HG02759 (cell line): Measurements from ENCODE around the gene MED31.
"Not testable (repeated sequence)": the region's sequence is repeated elsewhere in the genome, so short reads cannot be mapped to it uniquely, and the experiment has no call there.

Experiments used
- ATAC-seq: cut with Tn5 transposase; IDR thresholded peaks from one replicate; pipeline ENCODE4 v1.9.1; 2021; ENCODE audit warnings: mild to moderate bottlenecking, moderate library complexity; ENCODE audit not compliant: unreplicated experiment

Gene MED31

DNA sequence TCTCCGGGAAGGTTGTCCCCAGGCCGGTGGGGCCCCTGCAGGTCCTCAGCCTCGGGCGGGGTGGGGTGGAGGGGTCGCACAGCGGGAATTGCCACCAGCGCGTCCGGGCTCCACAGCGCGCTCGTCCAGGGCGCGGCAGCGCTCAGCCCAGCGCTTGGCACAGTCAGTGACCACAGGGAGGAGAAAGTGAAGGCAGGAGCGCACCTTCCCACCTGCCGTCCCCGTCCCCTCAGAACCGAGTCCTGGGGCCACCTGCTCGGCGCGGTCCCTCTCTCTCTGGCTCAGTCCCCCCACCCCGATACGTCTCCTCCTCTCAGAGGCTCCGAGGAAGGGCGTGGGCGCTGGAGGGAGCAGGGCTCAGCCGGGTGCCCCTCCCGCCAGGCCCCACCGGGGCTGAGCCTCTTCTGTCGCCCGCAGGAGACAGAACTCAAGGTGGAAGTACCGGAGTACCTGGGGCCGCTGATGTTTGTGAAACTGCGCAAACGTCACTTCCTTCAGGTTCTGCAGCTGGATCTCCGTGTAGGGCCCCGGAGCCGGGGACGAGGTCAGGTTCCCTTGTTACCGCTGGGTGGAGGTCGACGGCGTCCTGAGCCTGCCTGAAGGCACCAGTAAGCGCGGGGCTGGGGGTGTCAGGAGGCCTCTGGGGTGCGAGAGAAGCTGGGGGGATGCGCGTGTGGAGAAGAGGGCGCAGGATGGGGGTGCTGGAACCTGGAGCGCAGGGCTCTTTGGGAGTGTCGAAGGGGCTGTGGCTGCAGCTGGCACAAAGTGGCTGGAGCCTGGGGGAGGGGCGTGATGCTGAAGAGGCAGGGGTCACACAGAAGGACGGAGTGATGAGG, 5.6 kb upstream of the MED31 start:
- not testable (repeated sequence) for ATAC-seq

- ATAC-seq: not testable (repeated sequence)
Measured at GRCh38 chr17:6655732-6656361, 4.4 kb upstream of the MED31 start.

GRCh38 chr17:6654841-6655731, 3.7 kb upstream of the MED31 start:
- ATAC-seq: no peak

- peak; percentile 15 for ATAC-seq
Measured at GRCh38 chr17:6651919-6652452, 581 bp upstream of the MED31 start.

DNA sequence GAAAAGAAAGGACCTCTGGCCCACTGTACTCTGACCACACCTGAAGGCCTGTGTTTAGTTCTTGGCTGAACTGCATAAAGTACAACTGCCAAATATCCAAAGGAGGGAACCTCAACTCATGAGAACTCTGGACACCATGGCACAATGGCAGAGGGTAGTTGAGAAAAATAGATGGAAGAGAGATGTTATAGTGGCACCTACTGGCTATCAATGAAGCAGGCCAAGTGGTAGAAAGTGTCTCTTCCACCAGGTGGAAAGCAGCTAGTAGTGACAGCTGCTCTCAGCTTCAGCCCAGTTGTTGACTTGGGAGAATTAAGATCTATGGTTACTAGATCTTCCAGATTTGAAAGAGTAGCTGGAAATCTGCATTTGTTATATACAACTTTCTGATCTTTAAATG, 3.2 kb downstream of the MED31 start:
- no peak for ATAC-seq

DNA sequence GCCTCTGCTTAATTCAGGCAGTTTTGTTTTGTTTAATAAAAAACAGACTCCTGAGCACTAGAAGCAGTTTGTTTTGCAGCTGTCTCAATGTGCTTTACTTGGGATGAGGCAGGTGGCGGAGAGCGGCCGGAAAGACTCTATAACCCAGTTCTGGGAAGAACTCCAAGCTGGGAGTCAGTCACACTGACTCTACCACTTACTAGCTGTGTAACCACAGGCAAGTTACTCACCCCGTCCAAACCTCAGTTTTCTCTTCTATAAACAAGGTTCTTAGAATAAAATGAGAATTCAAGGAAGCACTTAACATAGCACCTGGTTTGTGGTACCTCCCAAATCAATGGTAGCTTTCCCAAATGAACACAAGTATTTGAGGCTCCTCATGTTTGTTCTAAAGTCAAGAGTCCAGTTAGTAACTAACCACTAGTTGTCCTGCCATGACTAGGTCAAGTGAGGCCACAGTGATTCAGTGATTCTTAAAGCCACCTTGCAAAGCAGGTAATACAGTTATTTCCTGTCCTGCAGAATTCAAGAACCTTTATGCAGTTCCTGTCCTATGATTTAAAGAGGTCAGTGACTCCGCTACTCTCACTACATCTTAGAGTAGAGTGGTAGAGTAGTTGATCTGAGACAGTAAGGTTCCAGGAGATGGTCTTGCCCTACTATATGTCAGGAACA, 7.8 kb downstream of the MED31 start:
- ATAC-seq: no peak

DNA sequence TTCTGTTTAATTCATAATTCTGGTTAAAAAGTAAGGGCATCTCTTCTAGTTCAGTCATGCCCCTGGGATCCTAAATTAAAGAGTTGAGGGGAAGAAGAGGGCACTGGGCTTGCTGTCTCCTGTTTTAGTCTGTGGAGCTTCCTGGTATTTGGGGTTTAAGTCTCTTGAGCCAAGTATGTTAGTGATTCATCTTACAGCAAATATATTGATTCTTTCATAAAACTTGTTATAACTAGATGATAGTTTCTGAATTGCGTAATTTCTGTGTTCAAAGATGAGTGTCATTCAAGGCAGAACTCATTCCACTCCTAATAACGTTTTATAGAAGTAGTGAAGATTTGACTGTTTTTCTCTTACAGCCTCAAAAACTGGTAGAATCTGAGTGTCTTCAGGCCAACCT, 8.8 kb downstream of the MED31 start:
- ATAC-seq: no peak

GRCh38 chr17:6641247-6641863, 10.1 kb downstream of the MED31 start:
- peak; percentile 19 for ATAC-seq

- peak; percentile 93 for ATAC-seq
Measured at GRCh38 chr17:6640536-6641246, 10.7 kb downstream of the MED31 start, which contains the start of the genes KIAA0753 and TXNDC17. TSS of gene KIAA0753 (minus strand) at chr17:6640711. CDS start at chr17:6635103, 5,608 bp downstream. TSS of gene TXNDC17 (plus strand) at chr17:6641060. CDS start at chr17:6641083, 23 bp downstream.

- ATAC-seq: peak; percentile 23
Measured at GRCh38 chr17:6639586-6640535, 11.5 kb downstream of the MED31 start.

- ATAC-seq: no peak
Measured at GRCh38 chr17:6639014-6639585, 12.3 kb downstream of the MED31 start.

- ATAC-seq: no peak
Measured at GRCh38 chr17:6638046-6638908, 13.1 kb downstream of the MED31 start.

- no peak for ATAC-seq
Measured at GRCh38 chr17:6637458-6637840, 14.0 kb downstream of the MED31 start.

GRCh38 chr17:6636616-6637457, 14.6 kb downstream of the MED31 start:
- ATAC-seq: no peak

- ATAC-seq: no peak
Measured at GRCh38 chr17:6636105-6636504, 15.3 kb downstream of the MED31 start.

DNA sequence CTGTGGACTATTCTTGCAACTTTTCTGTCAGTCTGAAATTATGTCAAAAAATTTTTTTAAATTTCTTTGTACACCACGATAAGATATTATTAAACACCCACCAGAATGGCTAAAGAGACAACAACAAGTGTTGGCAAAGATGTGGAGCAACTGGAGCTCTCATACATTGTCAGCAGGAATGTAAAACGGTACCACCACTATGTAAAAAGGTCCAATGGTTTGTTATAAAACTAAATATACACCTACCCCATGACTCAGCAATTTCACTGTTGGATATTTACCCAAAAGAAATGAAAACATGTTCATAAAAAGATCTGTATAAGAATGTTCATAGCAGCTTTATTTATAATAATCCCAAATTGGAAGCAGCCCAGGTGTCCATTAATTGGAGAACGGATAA, 18.1 kb downstream of the MED31 start:
- ATAC-seq: no peak
